A673 (cell line): Measurements from ENCODE around the gene NTN1.

Experiments used
- CTCF ChIP-seq: fragments of 300-800, 200-600 bp; sonication (generic); conservative IDR thresholded peaks from 2 replicates; pipeline ENCODE4 v1.5.1; 2017; ENCODE audit warnings: low read depth, mild to moderate bottlenecking, antibody characterized with exemption, low read length, moderate library complexity, mixed read lengths
- EZH2 ChIP-seq: fragments of 200-600 bp; sonication (generic); IDR thresholded peaks from 2 replicates; pipeline ENCODE4 v1.6.1; 2017; ENCODE audit warnings: borderline replicate concordance, low read depth, mild to moderate bottlenecking, mixed read lengths, antibody characterized with exemption, low read length; ENCODE audit not compliant: poor library complexity, severe bottlenecking

GRCh38 chr17:9223531-9223930 lies 202.2 kb downstream of the NTN1 start:
- TF ChIP-seq CTCF (no peak), EZH2 (no peak)
